OCI-LY7 (cell line): ENCODE measurements around the gene CBS.

ENCODE experiments used
- EZH2phosphoT487 ChIP-seq: fragments of 200-600 bp; sonication (generic); IDR thresholded peaks from 2 replicates; pipeline ENCODE4 v1.6.1; 2018; ENCODE audit warnings: low read depth, borderline replicate concordance, mild to moderate bottlenecking, mixed run types, antibody characterized with exemption, low read length, moderate library complexity, mixed read lengths
- TF ChIP-seq, protein P1 (sequence below): fragments of 200-600 bp; sonication (generic); conservative IDR thresholded peaks from 2 replicates; pipeline ENCODE4 v1.5.1; 2014; ENCODE audit warnings: mild to moderate bottlenecking, antibody characterized with exemption, low read length, moderate library complexity, mixed read lengths

DNA sequence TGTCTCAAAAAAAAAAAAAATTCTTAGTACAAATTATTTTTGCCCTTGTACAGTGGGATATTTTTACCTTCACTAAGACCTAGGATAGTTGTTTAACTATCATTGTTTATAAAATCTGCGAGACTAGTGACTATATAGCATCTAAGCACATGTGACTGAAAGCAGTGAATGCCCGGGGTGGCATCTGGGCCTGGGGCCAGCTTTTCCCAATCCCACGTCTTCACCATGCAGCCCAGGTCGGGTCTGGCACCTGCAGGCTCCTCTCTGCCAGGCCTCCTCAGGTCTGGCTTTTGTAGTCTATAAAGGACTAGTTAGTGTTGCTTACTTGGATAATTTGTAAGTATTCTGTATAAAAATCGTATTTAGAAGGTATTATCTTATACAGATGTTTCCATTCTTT lies 40.8 kb downstream of the CBS start:
- TF ChIP-seq, protein P1, sequence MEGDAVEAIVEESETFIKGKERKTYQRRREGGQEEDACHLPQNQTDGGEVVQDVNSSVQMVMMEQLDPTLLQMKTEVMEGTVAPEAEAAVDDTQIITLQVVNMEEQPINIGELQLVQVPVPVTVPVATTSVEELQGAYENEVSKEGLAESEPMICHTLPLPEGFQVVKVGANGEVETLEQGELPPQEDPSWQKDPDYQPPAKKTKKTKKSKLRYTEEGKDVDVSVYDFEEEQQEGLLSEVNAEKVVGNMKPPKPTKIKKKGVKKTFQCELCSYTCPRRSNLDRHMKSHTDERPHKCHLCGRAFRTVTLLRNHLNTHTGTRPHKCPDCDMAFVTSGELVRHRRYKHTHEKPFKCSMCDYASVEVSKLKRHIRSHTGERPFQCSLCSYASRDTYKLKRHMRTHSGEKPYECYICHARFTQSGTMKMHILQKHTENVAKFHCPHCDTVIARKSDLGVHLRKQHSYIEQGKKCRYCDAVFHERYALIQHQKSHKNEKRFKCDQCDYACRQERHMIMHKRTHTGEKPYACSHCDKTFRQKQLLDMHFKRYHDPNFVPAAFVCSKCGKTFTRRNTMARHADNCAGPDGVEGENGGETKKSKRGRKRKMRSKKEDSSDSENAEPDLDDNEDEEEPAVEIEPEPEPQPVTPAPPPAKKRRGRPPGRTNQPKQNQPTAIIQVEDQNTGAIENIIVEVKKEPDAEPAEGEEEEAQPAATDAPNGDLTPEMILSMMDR: no peak
- TF ChIP-seq EZH2phosphoT487: no peak
